Measurements from ENCODE around the gene AMPD1. TPM values are rescaled to one million over a fixed set of nuclear protein-coding genes. Genes with fewer than 3 reads are reported as not detected.

The AMPD1 gene
- total RNA-seq, 1 donor from 2014 or later, result not detected

- no peak overlapping the region for H3K27ac Mint-ChIP-seq (ENCODE audit: unreplicated experiment)
- H3K27me3 Mint-ChIP-seq (ENCODE audit: unreplicated experiment), result peaks cover 3% of the 10 kb centered on the region
- H3K4me3 Mint-ChIP-seq (ENCODE audit: unreplicated experiment), result no peak overlapping the region
- H3K9me3 Mint-ChIP-seq (ENCODE audit: unreplicated experiment), result no peaks in the 10 kb centered on the region
- DNase-seq (ENCODE audit: low spot score), result no peak
- peak; percentile 34 for TF ChIP-seq CTCF (IDR thresholded peaks at IDR 0.05; ENCODE audit: unreplicated experiment)
- H3K4me1 Mint-ChIP-seq (ENCODE audit: unreplicated experiment), result peaks cover 12% of the 10 kb centered on the region
- no peaks in the 10 kb centered on the region for H3K36me3 Mint-ChIP-seq (ENCODE audit: low read depth, unreplicated experiment)
Observed at GRCh38 chr1:114671011-114671938, 24.1 kb downstream of the AMPD1 start.

- H3K36me3 Mint-ChIP-seq (ENCODE audit: low read depth, unreplicated experiment), result no peaks in the 10 kb centered on the region
- H3K4me1 Mint-ChIP-seq (ENCODE audit: unreplicated experiment), result peaks cover 16% of the 10 kb centered on the region
- TF ChIP-seq CTCF (IDR thresholded peaks at IDR 0.05; ENCODE audit: unreplicated experiment), result no peak
- peak overlapping the region; percentile 48 for H3K27ac Mint-ChIP-seq (ENCODE audit: unreplicated experiment)
- peaks cover 3% of the 10 kb centered on the region for H3K27me3 Mint-ChIP-seq (ENCODE audit: unreplicated experiment)
- H3K9me3 Mint-ChIP-seq (ENCODE audit: unreplicated experiment), result no peaks in the 10 kb centered on the region
- H3K4me3 Mint-ChIP-seq (ENCODE audit: unreplicated experiment), result peak overlapping the region; percentile 91
- peak; percentile 92 for DNase-seq (ENCODE audit: low spot score)
Observed at GRCh38 chr1:114670083-114671010, 25.0 kb downstream of the AMPD1 start.

GRCh38 chr1:114669562-114670082 is 25.7 kb downstream of the AMPD1 start, which contains the start of gene DENND2C:
Gene DENND2C (minus strand): TSS chr1:114670049. CDS start chr1:114625984, 44,065 bp downstream.
- Mint-ChIP-seq H3K4me1 (ENCODE audit: unreplicated experiment) (peaks cover 16% of the 10 kb centered on the region), H3K27ac (ENCODE audit: unreplicated experiment) (peak within 1 kb of the TSS; percentile 50), H3K4me3 (ENCODE audit: unreplicated experiment) (peak within 1 kb of the TSS; percentile 91), H3K9me3 (ENCODE audit: unreplicated experiment) (no peaks in the 10 kb centered on the region), H3K27me3 (ENCODE audit: unreplicated experiment) (peaks cover 3% of the 10 kb centered on the region), H3K36me3 (ENCODE audit: low read depth, unreplicated experiment) (no peaks in the 10 kb centered on the region)
- DNase-seq (ENCODE audit: low spot score), result no peak
- TF ChIP-seq CTCF (IDR thresholded peaks at IDR 0.05; ENCODE audit: unreplicated experiment), result no peak

GRCh38 chr1:114668784-114669561 is 26.4 kb downstream of the AMPD1 start:
- Mint-ChIP-seq H3K4me3 (ENCODE audit: unreplicated experiment) (peak overlapping the region; percentile 91), H3K27ac (ENCODE audit: unreplicated experiment) (peak overlapping the region; percentile 50), H3K27me3 (ENCODE audit: unreplicated experiment) (peaks cover 3% of the 10 kb centered on the region), H3K9me3 (ENCODE audit: unreplicated experiment) (no peaks in the 10 kb centered on the region), H3K4me1 (ENCODE audit: unreplicated experiment) (peaks cover 16% of the 10 kb centered on the region), H3K36me3 (ENCODE audit: low read depth, unreplicated experiment) (no peaks in the 10 kb centered on the region)
- TF ChIP-seq CTCF (IDR thresholded peaks at IDR 0.05; ENCODE audit: unreplicated experiment), result no peak
- DNase-seq (ENCODE audit: low spot score), result no peak
